Measurements from ENCODE around the gene ESD. TPM values are rescaled to one million over a fixed set of nuclear protein-coding genes. Genes with fewer than 3 reads are reported as not detected.

The ESD gene
- total RNA-seq, 1 experiment from 2014 or later, result 188 TPM

- no peak for DNase-seq (ENCODE audit: low read depth)
Observed at GRCh38 chr13:46745706-46746105, 51.3 kb downstream of the ESD start.

GRCh38 chr13:46745062-46745461, 51.9 kb downstream of the ESD start:
- DNase-seq (ENCODE audit: low read depth), result no peak

- no peak for DNase-seq (ENCODE audit: low read depth)
Observed at GRCh38 chr13:46743191-46743590, 53.8 kb downstream of the ESD start.

- DNase-seq (ENCODE audit: low read depth), result no peak
Observed at GRCh38 chr13:46739447-46740098, 57.4 kb downstream of the ESD start.

GRCh38 chr13:46738766-46739165, 58.2 kb downstream of the ESD start:
- DNase-seq (ENCODE audit: low read depth), result no peak

GRCh38 chr13:46738055-46738454, 58.9 kb downstream of the ESD start:
- no peak for DNase-seq (ENCODE audit: low read depth)

- DNase-seq (ENCODE audit: low read depth), result no peak
Observed at GRCh38 chr13:46736541-46737310, 60.2 kb downstream of the ESD start.

GRCh38 chr13:46735425-46735824, 61.5 kb downstream of the ESD start:
- DNase-seq (ENCODE audit: low read depth), result no peak

- DNase-seq (ENCODE audit: low read depth), result no peak
Observed at GRCh38 chr13:46731535-46731934, 65.4 kb downstream of the ESD start.

- DNase-seq (ENCODE audit: low read depth), result peak; percentile 48
Observed at GRCh38 chr13:46728777-46729176, 68.2 kb downstream of the ESD start.

GRCh38 chr13:46726347-46726746, 70.6 kb downstream of the ESD start:
- no peak for DNase-seq (ENCODE audit: low read depth)

Other genes starting within 250 kb of the ESD start
- 5.8 TPM in 2 replicates for gene LRCH1, start 244.0 kb downstream of the ESD start, total RNA-seq (2014; rRNA removed; shearing (Covaris generic))
- gene HTR2A, start 99.9 kb upstream of the ESD start, total RNA-seq (2014; rRNA removed; shearing (Covaris generic)), result under 0.01 TPM in 1 of 2 replicates, not detected in the other